ENCODE results near the gene CLSTN2.

GRCh38 chr3:140584549-140584948 lies 649.6 kb downstream of the CLSTN2 start:
- TF ChIP-seq CTCF (IDR thresholded peaks at IDR 0.05) (no peak), POLR2A (IDR thresholded peaks at IDR 0.05) (no peak)
